ENCODE data around the gene POU3F1. TPM values are rescaled to one million over a fixed set of nuclear protein-coding genes. Genes with fewer than 3 reads are reported as not detected.
A peak's percentile ranks its signal among the peaks of the same experiment; 100 is the strongest.

The POU3F1 gene
- total and polyA plus RNA-seq, 10 of the 15 experiments (the other 5 are each of a cell fraction or from before 2014, with no cell fraction given) = 0.04 to 0.53 (median 0.10) TPM; not detected in 3

GRCh38 chr1:38076038-38076437 lies 29.4 kb upstream of the POU3F1 start:
- no TSS peak for BruUV-seq (replicated peaks)
- FAIRE-seq = no peak
- 51% methylated on average over 6 of the region's 6 CpGs for WGBS (ENCODE audit: insufficient coverage, insufficient replicate concordance, low lambda C conversion rate, missing lambda C conversion rate)

More at GRCh38 chr1:38076038-38076437, 29.4 kb upstream of the POU3F1 start:
- no peak overlapping the region for H3K27ac ChIP-seq (ENCODE audit: control insufficient read depth, insufficient read depth)
- no peaks in the 10 kb centered on the region for H3K36me3 ChIP-seq (ENCODE audit: control insufficient read depth in 2 of 2, insufficient read depth in 2 of 2, low read length in 1 of 2)
- H3K79me2 ChIP-seq (ENCODE audit: control insufficient read depth, insufficient read depth, low read length) = no peaks in the 10 kb centered on the region
- ATAC-seq = no peak
- H4K20me1 ChIP-seq (ENCODE audit: control insufficient read depth, insufficient read depth) = no peaks in the 10 kb centered on the region; the same call in 1 of the 2 replicates
- no peak for TF ChIP-seq NR2F1 (conservative IDR thresholded peaks at IDR 0.05)
- TF ChIP-seq HDAC2 (IDR thresholded peaks at IDR 0.05) = no peak
- no peak for TF ChIP-seq IRF4 (IDR thresholded peaks at IDR 0.05; ENCODE audit: low read depth, low read length)
- no peak for TF ChIP-seq IRF5 (IDR thresholded peaks at IDR 0.05; ENCODE audit: borderline replicate concordance)
- TF ChIP-seq HDGF (IDR thresholded peaks at IDR 0.05) = no peak
- no peak for TF ChIP-seq PAX5 (IDR thresholded peaks at IDR 0.05; ENCODE audit: borderline replicate concordance, low read depth, low read length)
- TF ChIP-seq TBL1XR1 (IDR thresholded peaks at IDR 0.05; ENCODE audit: low read depth, low read length) = no peak
- no peak for TF ChIP-seq CEBPB (IDR thresholded peaks at IDR 0.05; ENCODE audit: borderline replicate concordance in 1 of 2, low read depth in 2 of 2, low read length in 2 of 2)
- TF ChIP-seq CHD2 (IDR thresholded peaks at IDR 0.05; ENCODE audit: borderline replicate concordance, low read depth, low read length) = peak; percentile 70; the same call in 1 of the 2 replicates
- TF ChIP-seq JUND (IDR thresholded peaks at IDR 0.05; ENCODE audit: low read depth, low read length) = no peak
- TF ChIP-seq CHD4 (IDR thresholded peaks at IDR 0.05) = no peak
- TF ChIP-seq POLR2A (IDR thresholded peaks at IDR 0.05; ENCODE audit: low read depth, low read length) = no peak
- 0 out of 2 replicates have a peak, but pooled peaks have one; percentile 40 for TF ChIP-seq YY1 (IDR thresholded peaks at IDR 0.05; ENCODE audit: low read depth, low read length)
- TF ChIP-seq REST (IDR thresholded peaks at IDR 0.05; ENCODE audit: low read depth, low read length) = peak; percentile 95
- TF ChIP-seq PKNOX1 (IDR thresholded peaks at IDR 0.05) = no peak
- no peak for TF ChIP-seq BMI1 (IDR thresholded peaks at IDR 0.05; ENCODE audit: borderline replicate concordance)
- no peak overlapping the region for H3K4me3 ChIP-seq
- in situ Hi-C loops (cut with MboI) = no loop called here
- no peaks in the 10 kb centered on the region for H3K9me3 ChIP-seq (replicated peaks; ENCODE audit: control insufficient read depth, insufficient read depth, low read length)
- no peak for DNase-seq (ENCODE audit: low read depth, low spot score)
- ChIA-PET CTCF (interaction anchor here (11.3 kb wide), 1 partner anchor 51 kb away, joined by 252 read pairs; no protein-coding TSS in a partner anchor), SMC1A (ENCODE audit: uncharacterized antibody, unreplicated experiment) (interaction anchor here (0.5 to 12.4 kb wide), 4 partner anchors 15 to 77 kb away, joined by 3 to 316 read pairs (median 4); partner anchors contain the start of gene POU3F1), POLR2A (interaction anchor here (0.7 kb wide), 1 partner anchor 16 kb away, joined by 3 read pairs; no protein-coding TSS in a partner anchor), RAD21 (ENCODE audit: unreplicated experiment) (interaction anchor here (1.4 kb wide), 1 partner anchor 28 kb away, joined by 4 read pairs; no protein-coding TSS in a partner anchor)
- no peak overlapping the region for H2AFZ ChIP-seq (ENCODE audit: control insufficient read depth, low read depth, low read length)
- H3K4me1 ChIP-seq (ENCODE audit: control insufficient read depth, insufficient read depth, low read length) = no peaks in the 10 kb centered on the region
- intact Hi-C loops (cut with micrococcal nuclease; ENCODE audit: unreplicated experiment) = no loop called here
- H3K27me3 ChIP-seq (replicated peaks in 1 of 2; ENCODE audit: control insufficient read depth in 2 of 2, insufficient read depth in 2 of 2, low read length in 1 of 2) = no peaks in the 10 kb centered on the region
- H3K9ac ChIP-seq (ENCODE audit: control insufficient read depth, insufficient read depth, low read length) = no peak overlapping the region
- H3K4me2 ChIP-seq (ENCODE audit: control insufficient read depth, insufficient read depth) = no peak overlapping the region

Data from GM12878 (cell line).